CD4-positive, alpha-beta T cell treated with Interleukin-12 subunit alpha and Interleukin-12 subunit beta, for 1 hour (primary cell): Measurements from ENCODE around the gene BABAM2.
"Not testable (repeated sequence)": the region's sequence is repeated elsewhere in the genome, so short reads cannot be mapped to it uniquely, and the experiment has no call there.

Experiments used
- DNase-seq: peaks from one replicate; pipeline ENCODE4 v3.0.0-alpha.2; 2020

Gene BABAM2

GRCh38 chr2:28322456-28322855 lies 431.9 kb downstream of the BABAM2 start:
- no peak for DNase-seq

- no peak for DNase-seq
Measured at GRCh38 chr2:28322981-28323396, 432.5 kb downstream of the BABAM2 start.

- no peak for DNase-seq
Measured at GRCh38 chr2:28325173-28325566, 434.6 kb downstream of the BABAM2 start.

GRCh38 chr2:28325567-28326468 lies 435.3 kb downstream of the BABAM2 start:
- DNase-seq: no peak

DNA sequence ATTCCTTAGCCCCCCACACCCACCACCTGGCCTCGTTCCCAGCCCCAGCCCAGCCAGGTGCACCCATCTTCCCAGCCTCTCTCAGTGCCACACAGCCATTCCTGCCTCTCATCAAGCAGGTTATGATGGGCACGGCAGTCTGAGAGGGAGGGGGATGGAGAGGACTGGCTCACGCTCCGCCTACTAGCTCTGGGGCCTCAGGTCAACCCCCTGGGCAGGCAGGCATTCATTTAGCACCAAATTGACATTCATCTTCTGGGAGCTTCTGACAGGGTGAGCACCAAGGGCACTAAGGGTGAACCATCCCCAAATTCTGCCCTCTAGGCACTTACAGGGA lies 435.9 kb downstream of the BABAM2 start:
- no peak for DNase-seq

DNA sequence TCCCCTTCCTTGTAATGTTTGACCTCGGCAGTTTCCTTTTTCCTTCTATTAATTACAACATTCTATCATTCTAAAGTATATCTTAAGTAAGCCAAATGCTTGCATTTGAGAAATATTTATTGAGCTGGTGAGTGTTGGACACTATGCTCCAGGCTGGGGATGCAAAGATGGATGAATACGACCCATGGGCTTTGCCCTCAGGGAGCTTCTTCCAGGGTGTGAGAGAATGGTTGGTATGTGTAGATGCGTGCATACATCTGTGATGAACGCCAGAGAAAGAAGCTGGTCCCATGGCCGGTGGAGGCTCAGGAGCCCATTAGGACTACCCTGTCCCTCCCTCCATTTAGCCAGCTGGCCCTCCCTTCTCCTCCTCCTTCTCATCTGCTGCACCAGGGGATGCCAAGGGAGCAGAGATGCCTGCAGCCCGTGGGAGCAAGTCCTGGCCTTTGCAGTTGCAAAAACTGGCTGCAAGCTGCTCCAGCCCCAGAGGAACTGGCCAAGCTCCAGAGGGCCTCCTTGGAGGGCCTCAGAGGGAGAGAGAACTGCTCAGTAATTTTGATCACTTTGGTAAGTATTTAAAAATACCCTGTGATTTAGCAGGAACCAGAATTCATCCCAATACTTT lies 436.5 kb downstream of the BABAM2 start:
- DNase-seq: no peak

- no peak for DNase-seq
Measured at GRCh38 chr2:28327581-28327955, 437.0 kb downstream of the BABAM2 start.

- no peak for DNase-seq
Measured at GRCh38 chr2:28327956-28328922, 437.7 kb downstream of the BABAM2 start.

DNA sequence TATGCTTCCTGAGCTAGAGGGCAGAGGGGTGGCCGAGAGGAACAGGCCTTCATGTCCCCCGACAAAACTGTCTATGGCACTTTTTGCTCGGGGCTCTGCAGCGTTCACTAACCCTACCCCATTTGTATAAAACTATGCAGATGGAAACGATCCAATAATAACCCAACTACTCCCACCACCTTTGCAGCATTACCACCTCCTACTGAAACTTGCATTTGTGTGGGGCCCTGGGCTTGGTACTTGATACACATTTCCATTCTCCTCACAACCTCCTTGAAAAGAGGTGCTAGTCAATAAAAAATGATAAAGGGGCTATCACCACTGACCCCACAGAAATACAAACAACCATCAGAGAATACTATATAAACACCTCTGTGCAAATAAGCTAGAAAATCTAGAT lies 438.7 kb downstream of the BABAM2 start:
- no peak for DNase-seq

GRCh38 chr2:28330722-28331121 lies 440.2 kb downstream of the BABAM2 start:
- DNase-seq: not testable (repeated sequence)

DNA sequence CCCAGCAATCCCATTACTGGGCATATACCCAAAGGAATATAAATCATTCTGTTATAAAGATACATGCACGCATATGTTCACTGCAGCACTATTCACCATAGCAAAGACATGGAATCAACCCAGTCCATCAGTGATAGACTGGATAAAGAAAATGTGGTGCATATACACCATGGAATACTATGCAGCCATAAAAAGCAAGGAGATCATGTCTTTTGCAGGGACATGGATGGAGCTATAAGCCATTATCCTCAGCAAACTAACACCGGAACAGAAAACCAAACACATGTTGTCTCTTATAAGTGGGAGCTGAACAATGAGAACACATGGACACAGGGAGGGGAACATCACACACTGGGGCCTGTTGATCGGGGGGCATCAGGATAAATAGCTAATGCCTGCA lies 441.3 kb downstream of the BABAM2 start:
- not testable (repeated sequence) for DNase-seq

DNA sequence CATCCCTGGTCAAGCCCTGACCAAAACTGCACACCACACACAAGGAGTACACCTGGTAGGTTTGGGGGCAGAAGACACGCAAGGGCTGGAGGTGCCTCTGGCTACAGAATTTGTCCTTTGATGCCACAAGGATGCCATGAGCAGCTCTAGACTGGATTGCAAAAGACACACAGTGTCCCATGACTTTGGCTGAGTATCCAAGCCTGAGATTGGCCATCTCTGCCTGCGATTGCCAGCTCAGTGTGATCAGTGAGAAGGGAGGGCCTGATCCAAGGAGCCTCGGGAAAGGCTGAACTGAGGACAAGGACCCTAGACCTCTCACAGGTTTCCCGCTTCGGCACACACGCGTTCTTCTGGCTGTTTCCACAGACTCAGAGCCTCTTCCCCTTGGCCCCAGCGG lies 442.2 kb downstream of the BABAM2 start:
- no peak for DNase-seq

- DNase-seq: no peak
Measured at GRCh38 chr2:28333606-28334526, 443.3 kb downstream of the BABAM2 start.

- no peak for DNase-seq
Measured at GRCh38 chr2:28334527-28334894, 444.0 kb downstream of the BABAM2 start.

GRCh38 chr2:28335265-28335664 lies 444.7 kb downstream of the BABAM2 start:
- not testable (repeated sequence) for DNase-seq

DNA sequence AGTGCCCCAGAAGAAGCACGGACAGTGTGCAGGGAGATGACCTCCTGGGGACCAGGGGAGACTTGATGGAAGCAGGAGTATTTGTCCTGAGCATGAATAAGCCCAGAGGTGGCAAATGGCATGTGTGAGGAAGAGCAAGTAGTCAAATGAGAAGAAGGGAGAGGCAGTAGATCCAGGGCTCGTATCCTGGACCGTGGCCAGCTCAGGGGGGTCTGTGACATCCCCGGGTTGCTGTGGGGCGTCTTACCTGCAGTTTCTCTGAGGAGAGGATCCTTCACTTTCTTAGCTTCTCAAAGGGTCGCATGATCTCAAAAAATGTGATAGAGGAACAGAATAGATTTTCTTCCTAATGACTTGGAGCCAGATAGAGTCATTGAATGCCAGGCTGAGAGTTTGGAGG lies 445.1 kb downstream of the BABAM2 start:
- no peak for DNase-seq

DNA sequence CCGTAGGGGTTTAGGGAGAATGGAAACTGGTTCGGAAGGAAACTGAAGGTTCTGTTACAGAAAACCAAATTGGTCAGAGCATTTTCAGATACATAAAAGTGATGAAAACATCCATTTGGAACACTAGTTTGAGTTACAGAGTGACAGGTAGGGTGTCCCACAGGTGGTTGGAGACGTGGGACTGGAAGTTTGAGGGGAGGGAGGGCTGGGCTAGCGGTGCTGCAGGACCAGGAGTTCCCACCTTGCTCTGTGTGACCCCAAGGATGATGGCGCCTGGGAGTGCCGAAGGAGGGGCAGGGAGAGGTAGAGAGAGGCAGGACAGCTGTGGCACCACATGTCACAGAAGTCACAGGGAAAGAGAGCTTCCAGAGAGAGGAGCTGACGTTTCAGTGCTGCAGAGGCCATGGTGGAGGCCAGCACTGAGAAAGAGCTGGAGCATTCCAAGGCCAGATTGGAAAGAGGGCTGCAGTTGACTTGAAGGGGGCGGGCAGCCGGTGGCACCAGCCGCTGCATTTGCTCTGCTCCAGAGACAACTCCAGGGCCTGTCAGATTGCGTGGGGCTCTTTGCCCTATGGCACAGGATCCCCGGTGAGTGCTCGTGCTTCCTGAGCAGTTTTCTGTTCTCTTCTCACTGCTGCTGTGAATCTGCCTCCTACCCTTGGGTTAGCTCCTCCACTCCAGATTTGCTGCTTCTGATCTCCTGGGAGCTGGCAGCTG lies 445.9 kb downstream of the BABAM2 start:
- no peak for DNase-seq

GRCh38 chr2:28336982-28337627 lies 446.6 kb downstream of the BABAM2 start:
- no peak for DNase-seq

DNA sequence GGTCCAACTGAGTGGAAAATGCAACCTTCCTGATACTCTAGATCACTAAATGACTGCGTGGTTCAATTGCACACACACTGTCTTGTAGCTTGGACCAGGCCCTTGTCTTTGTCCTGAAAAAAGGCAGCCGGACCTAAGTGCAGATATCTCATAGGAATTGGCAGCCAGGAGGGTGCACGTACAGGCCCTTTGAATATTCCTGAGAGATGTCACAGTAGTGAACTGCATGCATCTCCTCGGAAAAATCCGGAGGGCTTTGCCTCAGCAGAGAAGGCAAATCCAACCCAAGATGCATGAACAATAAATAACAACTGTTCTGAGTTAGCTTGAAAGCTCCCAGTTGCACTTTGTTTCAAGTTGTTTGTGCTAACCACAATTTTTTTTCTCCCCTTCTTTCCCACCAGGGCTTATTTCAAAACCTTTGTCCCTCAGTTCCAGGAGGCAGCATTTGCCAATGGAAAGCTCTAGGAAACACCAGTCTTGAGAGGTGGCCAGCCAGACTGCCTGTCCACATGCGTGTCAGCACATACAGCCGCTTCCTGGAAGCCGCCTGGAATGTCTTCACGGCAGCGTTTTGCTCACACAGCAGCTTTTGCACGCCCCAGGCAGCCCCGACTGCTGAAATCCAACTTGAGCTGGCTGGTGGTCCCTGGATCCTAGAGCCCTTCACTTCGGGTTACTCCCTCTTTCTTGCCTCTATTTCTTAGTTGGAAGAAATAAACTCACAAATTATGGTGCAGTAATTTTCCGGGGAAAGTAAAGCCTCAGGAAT lies 447.7 kb downstream of the BABAM2 start:
- no peak for DNase-seq

GRCh38 chr2:28338831-28339321 lies 448.3 kb downstream of the BABAM2 start:
- DNase-seq: no peak
